GM18498 (cell line): ENCODE results near the gene ATP9B.

Experiments used
- ATAC-seq: cut with Tn5 transposase; IDR thresholded peaks from one replicate; pipeline ENCODE4 v1.9.1; 2021; ENCODE audit warnings: mild to moderate bottlenecking, moderate library complexity; ENCODE audit not compliant: unreplicated experiment

Gene ATP9B

GRCh38 chr18:79195716-79196683 is 126.8 kb downstream of the ATP9B start:
- no peak for ATAC-seq

- ATAC-seq, result no peak
Measured at GRCh38 chr18:79197531-79197930, 128.3 kb downstream of the ATP9B start.

GRCh38 chr18:79199691-79200374 is 130.6 kb downstream of the ATP9B start:
- no peak for ATAC-seq

- no peak for ATAC-seq
Measured at GRCh38 chr18:79200546-79201268, 131.5 kb downstream of the ATP9B start.

- ATAC-seq, result no peak
Measured at GRCh38 chr18:79203017-79203605, 133.9 kb downstream of the ATP9B start.

GRCh38 chr18:79204889-79205807 is 136.0 kb downstream of the ATP9B start:
- no peak for ATAC-seq

- no peak for ATAC-seq
Measured at GRCh38 chr18:79206444-79206843, 137.2 kb downstream of the ATP9B start.

GRCh38 chr18:79208906-79209305 is 139.7 kb downstream of the ATP9B start:
- ATAC-seq, result no peak

GRCh38 chr18:79210002-79210910 is 141.1 kb downstream of the ATP9B start:
- ATAC-seq, result no peak

GRCh38 chr18:79211844-79212243 is 142.7 kb downstream of the ATP9B start:
- ATAC-seq, result no peak

GRCh38 chr18:79214056-79214455 is 144.9 kb downstream of the ATP9B start:
- no peak for ATAC-seq

GRCh38 chr18:79216176-79216575 is 147.0 kb downstream of the ATP9B start:
- ATAC-seq, result no peak

- ATAC-seq, result no peak
Measured at GRCh38 chr18:79217979-79218604, 148.9 kb downstream of the ATP9B start.

GRCh38 chr18:79218605-79219190 is 149.5 kb downstream of the ATP9B start:
- no peak for ATAC-seq

- ATAC-seq, result no peak
Measured at GRCh38 chr18:79221136-79221535, 151.9 kb downstream of the ATP9B start.

GRCh38 chr18:79222790-79223189 is 153.6 kb downstream of the ATP9B start:
- no peak for ATAC-seq

- no peak for ATAC-seq
Measured at GRCh38 chr18:79223431-79223830, 154.2 kb downstream of the ATP9B start.

GRCh38 chr18:79224381-79224780 is 155.2 kb downstream of the ATP9B start:
- no peak for ATAC-seq
